ENCODE measurements around the gene PCNT. TPM values are rescaled to one million over a fixed set of nuclear protein-coding genes. Genes with fewer than 3 reads are reported as not detected.
"Not testable (repeated sequence)": the region's sequence is repeated elsewhere in the genome, so short reads cannot be mapped to it uniquely, and the experiment has no call there.

PCNT gene
- total RNA-seq, 1 donor from 2014 or later = 20.9 TPM

GRCh38 chr21:46456750-46457149 is 132.8 kb downstream of the PCNT start:
- no peak for DNase-seq

- DNase-seq = peak; percentile 59
These were observed 133.9 kb downstream of the PCNT start for GRCh38 chr21:46457801-46458314.

GRCh38 chr21:46458315-46459023 is 134.5 kb downstream of the PCNT start, which contains the start of gene DIP2A:
DIP2A (plus strand) TSS chr21:46458891; CDS start chr21:46459132, 241 bp downstream.
- peak; percentile 98 for DNase-seq

GRCh38 chr21:46459024-46459355 is 135.0 kb downstream of the PCNT start:
- no peak for DNase-seq

GRCh38 chr21:46459356-46460112 is 135.6 kb downstream of the PCNT start:
- peak; percentile 62 for DNase-seq

- DNase-seq = no peak
These were observed 138.0 kb downstream of the PCNT start for GRCh38 chr21:46461909-46462308.

GRCh38 chr21:46465153-46465552 is 141.2 kb downstream of the PCNT start:
- not testable (repeated sequence) for DNase-seq

- DNase-seq = no peak
These were observed 141.7 kb downstream of the PCNT start for GRCh38 chr21:46465651-46466050.

GRCh38 chr21:46468108-46468774 is 144.3 kb downstream of the PCNT start:
- no peak for DNase-seq

- DNase-seq = no peak
These were observed 145.3 kb downstream of the PCNT start for GRCh38 chr21:46469275-46469674.

- no peak for DNase-seq
These were observed 147.6 kb downstream of the PCNT start for GRCh38 chr21:46471514-46471913.

- DNase-seq = peak; percentile 67
These were observed 148.3 kb downstream of the PCNT start for GRCh38 chr21:46472246-46472645.

GRCh38 chr21:46474382-46474781 is 150.4 kb downstream of the PCNT start:
- peak; percentile 34 for DNase-seq

- DNase-seq = no peak
These were observed 151.3 kb downstream of the PCNT start for GRCh38 chr21:46475296-46475695.

GRCh38 chr21:46477765-46478164 is 153.8 kb downstream of the PCNT start:
- DNase-seq = no peak

- DNase-seq = no peak
These were observed 155.0 kb downstream of the PCNT start for GRCh38 chr21:46478910-46479309.

GRCh38 chr21:46480466-46480865 is 156.5 kb downstream of the PCNT start:
- no peak for DNase-seq

GRCh38 chr21:46482225-46482845 is 158.4 kb downstream of the PCNT start:
- DNase-seq = no peak

- DNase-seq = no peak
These were observed 158.9 kb downstream of the PCNT start for GRCh38 chr21:46482846-46483231.

GRCh38 chr21:46483300-46484295 is 159.6 kb downstream of the PCNT start:
- DNase-seq = no peak

- DNase-seq = no peak
These were observed 162.6 kb downstream of the PCNT start for GRCh38 chr21:46486481-46487126.

Measured in dermis blood vessel endothelial cell (primary cell).